ENCODE results near the gene SLC16A8. TPM values are rescaled to one million over a fixed set of nuclear protein-coding genes. Genes with fewer than 3 reads are reported as not detected.

Gene SLC16A8
- polyA plus RNA-seq, 1 donor (not counting 4 experiments of a cell fraction or from before 2014, with no cell fraction given), result not detected

- Histone ChIP-seq H3K9ac (ENCODE audit: control insufficient read depth, extremely low read depth, insufficient read depth, low read length) (no peak overlapping the region), H4K20me1 (ENCODE audit: control insufficient read depth, extremely low read depth, insufficient read depth, low read length) (no peaks in the 10 kb centered on the region), H3K36me3 (ENCODE audit: control insufficient read depth in 2 of 2, extremely low read depth in 1 of 2, insufficient read depth in 2 of 2, low read length in 2 of 2) (peaks cover 29 to 33% of the 10 kb centered on the region in 2 experiments), H3K27ac (ENCODE audit: control insufficient read depth, insufficient read depth, low read length) (no peak overlapping the region), H3K4me3 (ENCODE audit: control insufficient read depth in 2 of 3, extremely low read depth in 1 of 3, insufficient read depth in 2 of 3, low read depth in 1 of 3, low read length in 3 of 3) (no peak overlapping the region), H2AFZ (ENCODE audit: control insufficient read depth, low read length) (no peak overlapping the region), H3K9me1 (ENCODE audit: control insufficient read depth, extremely low read depth, insufficient read depth, low read length) (no peaks in the 10 kb centered on the region), H3K4me1 (ENCODE audit: control insufficient read depth, extremely low read depth, insufficient read depth, low read length) (no peaks in the 10 kb centered on the region), H3K79me2 (ENCODE audit: control insufficient read depth, insufficient read depth, low read length) (no peaks in the 10 kb centered on the region), H3K27me3 (ENCODE audit: control insufficient read depth, extremely low read depth, insufficient read depth, low read length) (no peaks in the 10 kb centered on the region), H3K9me3 (ENCODE audit: control insufficient read depth, low read depth, low read length) (no peaks in the 10 kb centered on the region), H3K4me2 (ENCODE audit: control insufficient read depth, extremely low read depth, insufficient read depth, low read depth, low read length) (no peak overlapping the region)
- no peak for FAIRE-seq
- TF ChIP-seq CTCF (optimal IDR thresholded peaks at IDR 0.05 in 1 of 3, IDR thresholded peaks at IDR 0.05 in 1 of 3, conservative IDR thresholded peaks at IDR 0.05 in 1 of 3; ENCODE audit: extremely low read depth in 1 of 3, insufficient read depth in 2 of 3, low read length in 3 of 3), result no peak
- TF ChIP-seq EZH2 (IDR thresholded peaks at IDR 0.05; ENCODE audit: low read length), result no peak
- dilution Hi-C loops (cut with MboI; ENCODE audit: extremely low pct_ligation_motif_present, low sequenced_read_pairs), result no loop called here
- DNase-seq (ENCODE audit: low read depth, low spot score), result no peak
Measured at GRCh38 chr22:38067028-38067415, 17.0 kb downstream of the SLC16A8 start.

- no peak for DNase-seq (ENCODE audit: low read depth, low spot score)
- Histone ChIP-seq H3K27ac (ENCODE audit: control insufficient read depth, insufficient read depth, low read length) (no peak overlapping the region), H3K79me2 (ENCODE audit: control insufficient read depth, insufficient read depth, low read length) (no peaks in the 10 kb centered on the region), H3K9me1 (ENCODE audit: control insufficient read depth, extremely low read depth, insufficient read depth, low read length) (no peaks in the 10 kb centered on the region), H3K9me3 (ENCODE audit: control insufficient read depth, low read depth, low read length) (no peaks in the 10 kb centered on the region), H3K4me1 (ENCODE audit: control insufficient read depth, extremely low read depth, insufficient read depth, low read length) (no peaks in the 10 kb centered on the region), H3K9ac (ENCODE audit: control insufficient read depth, extremely low read depth, insufficient read depth, low read length) (no peak overlapping the region), H3K27me3 (ENCODE audit: control insufficient read depth, extremely low read depth, insufficient read depth, low read length) (no peaks in the 10 kb centered on the region), H3K36me3 (ENCODE audit: control insufficient read depth in 2 of 2, extremely low read depth in 1 of 2, insufficient read depth in 2 of 2, low read length in 2 of 2) (peaks cover 28 to 29% of the 10 kb centered on the region in 2 experiments), H3K4me3 (ENCODE audit: control insufficient read depth in 2 of 3, extremely low read depth in 1 of 3, insufficient read depth in 2 of 3, low read depth in 1 of 3, low read length in 3 of 3) (no peak overlapping the region), H3K4me2 (ENCODE audit: control insufficient read depth, extremely low read depth, insufficient read depth, low read depth, low read length) (no peak overlapping the region), H2AFZ (ENCODE audit: control insufficient read depth, low read length) (no peak overlapping the region), H4K20me1 (ENCODE audit: control insufficient read depth, extremely low read depth, insufficient read depth, low read length) (no peaks in the 10 kb centered on the region)
- dilution Hi-C loops (cut with MboI; ENCODE audit: extremely low pct_ligation_motif_present, low sequenced_read_pairs), result no loop called here
- no peak for FAIRE-seq
- TF ChIP-seq CTCF (optimal IDR thresholded peaks at IDR 0.05 in 1 of 3, IDR thresholded peaks at IDR 0.05 in 1 of 3, conservative IDR thresholded peaks at IDR 0.05 in 1 of 3; ENCODE audit: extremely low read depth in 1 of 3, insufficient read depth in 2 of 3, low read length in 3 of 3) (no peak), EZH2 (IDR thresholded peaks at IDR 0.05; ENCODE audit: low read length) (no peak)
Measured at GRCh38 chr22:38066381-38067027, 17.5 kb downstream of the SLC16A8 start.

All from keratinocyte (primary cell).